ENCODE data around the gene ANXA1.

GRCh38 chr9:73204936-73205335, 53.3 kb downstream of the ANXA1 start:
- TF ChIP-seq CTCF (IDR thresholded peaks at IDR 0.05) (no peak), POLR2A (IDR thresholded peaks at IDR 0.05) (no peak)

All from body of pancreas (tissue), 4 donors.